SK-N-SH (cell line): ENCODE data around the gene IQSEC1. TPM values are rescaled to one million over a fixed set of nuclear protein-coding genes. Genes with fewer than 3 reads are reported as not detected.
A peak's percentile ranks its signal among the peaks of the same experiment; 100 is the strongest.

Source experiments
- CTCF ChIA-PET: fragments of 300-600, 350-600 bp; formaldehyde crosslinking; extraction: SDS; loops from one replicate; lab custom pipeline; 2021; lab: Yijun Ruan, JAX
- POLR2A ChIA-PET: fragments of 350-600 bp; sonication (Branson Sonifier 250); formaldehyde crosslinking; extraction: SDS; loops from one replicate; lab custom pipeline; 2020; ENCODE audit warnings: antibody characterized with exemption, inconsistent platforms; lab: Yijun Ruan, JAX
- DNase-seq: peaks from one replicate; pipeline ENCODE4 v3.0.0; 2012
- H2AFZ ChIP-seq: fragments of 200-600 bp; sonication (generic); 2 replicates; pipeline ENCODE4 v1.8.1; 2016; ENCODE audit warnings: antibody characterized with exemption, mild to moderate bottlenecking, low read depth
- H3F3A ChIP-seq: fragments of 200-600 bp; sonication (generic); replicated peaks from 2 replicates; pipeline ENCODE3; 2016; ENCODE audit warnings: antibody characterized with exemption, mild to moderate bottlenecking; ENCODE audit not compliant: insufficient read depth
- H3K27ac ChIP-seq, 2 experiments: fragments of 200-500 bp in 1 of 2; fragments of 200-600 bp in 1 of 2; sonication (Bioruptor generic) in 1 of 2; sonication (generic), shearing (Covaris generic) in 1 of 2; 2 replicates each; pipeline versions ENCODE4 v1.5.1 to v1.6.1; 2014 to 2016; ENCODE audit warnings: low read depth in 2 of 2, inconsistent platforms in 1 of 2, low read length in 1 of 2, mild to moderate bottlenecking in 1 of 2, mixed read lengths in 1 of 2
- H3K27me3 ChIP-seq: fragments of 200-600 bp; sonication (generic), shearing (Covaris generic); 2 replicates; pipeline ENCODE4 v1.6.1; 2016; ENCODE audit warnings: mixed run types; ENCODE audit not compliant: insufficient read depth
- H3K36me3 ChIP-seq, 2 experiments: fragments of 200-500 bp in 1 of 2; fragments of 200-600 bp in 1 of 2; sonication (Bioruptor generic) in 1 of 2; sonication (generic) in 1 of 2; replicated peaks in 1 of 2; 2 replicates each; pipeline versions ENCODE3 to v1.5.1; 2014 to 2016; ENCODE audit warnings: low read length in 1 of 2, mild to moderate bottlenecking in 1 of 2; ENCODE audit not compliant: insufficient read depth in 2 of 2, control insufficient read depth in 1 of 2
- H3K4me1 ChIP-seq, 2 experiments: fragments of 200-500 bp in 1 of 2; fragments of 200-600 bp in 1 of 2; sonication (Bioruptor generic) in 1 of 2; sonication (generic), shearing (Covaris generic) in 1 of 2; 2 replicates each; pipeline versions ENCODE4 v1.5.1 to v1.6.1; 2014 to 2016; ENCODE audit warnings: low read depth in 1 of 2, low read length in 1 of 2, mixed run types in 1 of 2; ENCODE audit not compliant: insufficient read depth in 2 of 2, control insufficient read depth in 1 of 2
- H3K4me2 ChIP-seq: fragments of 200-600 bp; sonication (generic), shearing (Covaris generic); 2 replicates; pipeline ENCODE4 v1.6.1; 2017; ENCODE audit warnings: mixed run types
- H3K4me3 ChIP-seq, 2 experiments: fragments of 200-500 bp in 1 of 2; fragments of 200-600 bp in 1 of 2; sonication (Bioruptor generic) in 1 of 2; sonication (generic), shearing (Covaris generic) in 1 of 2; 2 replicates each; pipeline versions ENCODE4 v1.5.1 to v1.8.1; 2014 to 2016; ENCODE audit warnings: low read depth in 2 of 2, inconsistent platforms in 1 of 2, low read length in 1 of 2, mild to moderate bottlenecking in 1 of 2, mixed read lengths in 1 of 2, moderate library complexity in 1 of 2
- H3K79me2 ChIP-seq: fragments of 200-600 bp; sonication (generic); 2 replicates; pipeline ENCODE4 v1.8.1; 2017; ENCODE audit warnings: mild to moderate bottlenecking; ENCODE audit not compliant: insufficient read depth
- H3K9ac ChIP-seq: fragments of 200-600 bp; sonication (generic); 2 replicates; pipeline ENCODE4 v1.6.1; 2017; ENCODE audit warnings: mixed run types
- H3K9me2 ChIP-seq: fragments of 200-600 bp; sonication (generic); 2 replicates; pipeline ENCODE4 v1.6.1; 2017; ENCODE audit warnings: mixed run types
- H3K9me3 ChIP-seq: fragments of 200-600 bp; sonication (generic); 2 replicates; pipeline ENCODE4 v1.6.1; 2017; ENCODE audit warnings: mixed run types, mild to moderate bottlenecking, moderate library complexity
- H4K20me1 ChIP-seq: fragments of 200-600 bp; sonication (generic); 2 replicates; pipeline ENCODE4 v1.6.1; 2017; ENCODE audit warnings: mild to moderate bottlenecking, mixed run types; ENCODE audit not compliant: insufficient read depth
- CHD2 ChIP-seq: fragments of 150-350 bp; IDR thresholded peaks from 2 replicates; pipeline ENCODE4 v1.6.1; 2018; ENCODE audit warnings: low read length; ENCODE audit not compliant: partially characterized antibody
- GATA2 ChIP-seq: sonication (generic); formaldehyde crosslinking; IDR thresholded peaks from 2 replicates; pipeline ENCODE4 v1.5.0; 2020; ENCODE audit warnings: mild to moderate bottlenecking, missing genetic modification reagents
- NFIC ChIP-seq: IDR thresholded peaks from 2 replicates; pipeline ENCODE4 v1.4.0; 2012; ENCODE audit warnings: borderline replicate concordance
- NRF1 ChIP-seq: IDR thresholded peaks from 2 replicates; pipeline ENCODE4 v1.6.1; 2012; ENCODE audit warnings: low read depth, mild to moderate bottlenecking, low read length
- POLR2AphosphoS5 ChIP-seq: IDR thresholded peaks from 2 replicates; pipeline ENCODE4 v1.6.1; 2012; ENCODE audit warnings: low read depth, low read length
- RAD21 ChIP-seq: IDR thresholded peaks from 2 replicates; pipeline ENCODE4 v1.6.1; 2012; ENCODE audit warnings: mild to moderate bottlenecking, low read length
- YY1 ChIP-seq: IDR thresholded peaks from 2 replicates; pipeline ENCODE4 v1.4.0; 2012; ENCODE audit warnings: low read depth, mild to moderate bottlenecking
- WGBS: methylation state at CpG from one replicate; pipeline ENCODE4 v1.1.6; 2017; ENCODE audit warnings: low lambda C conversion rate; 5-methylcytosine and 5-hydroxymethylcytosine counted together
- polyA plus RNA-seq, 3 experiments: library from polyadenylated mRNA; depleted of rRNA; stranded (reverse); fragments of >200 nt; gene quantifications; 2 replicates each; pipeline ENCODE4 v1.2.3, GENCODE V29; 2012
- TF ChIP-seq, protein P1 (sequence below): fragments of 150-350 bp; IDR thresholded peaks from 2 replicates; pipeline ENCODE4 v1.6.1; 2016; ENCODE audit warnings: mild to moderate bottlenecking, low read depth, low read length
- TF ChIP-seq, protein P2 (sequence below): fragments of 150-350 bp; IDR thresholded peaks from 2 replicates; pipeline ENCODE4 v1.6.1; 2017; ENCODE audit warnings: antibody characterized with exemption, low read length, low read depth, borderline replicate concordance
- TF ChIP-seq, protein P3 (sequence below): IDR thresholded peaks from 2 replicates; pipeline ENCODE4; 2012

The IQSEC1 gene
- polyA plus RNA-seq, 1 of the 3 experiments (the other 2 are of a cell fraction): 6.2 TPM

DNA sequence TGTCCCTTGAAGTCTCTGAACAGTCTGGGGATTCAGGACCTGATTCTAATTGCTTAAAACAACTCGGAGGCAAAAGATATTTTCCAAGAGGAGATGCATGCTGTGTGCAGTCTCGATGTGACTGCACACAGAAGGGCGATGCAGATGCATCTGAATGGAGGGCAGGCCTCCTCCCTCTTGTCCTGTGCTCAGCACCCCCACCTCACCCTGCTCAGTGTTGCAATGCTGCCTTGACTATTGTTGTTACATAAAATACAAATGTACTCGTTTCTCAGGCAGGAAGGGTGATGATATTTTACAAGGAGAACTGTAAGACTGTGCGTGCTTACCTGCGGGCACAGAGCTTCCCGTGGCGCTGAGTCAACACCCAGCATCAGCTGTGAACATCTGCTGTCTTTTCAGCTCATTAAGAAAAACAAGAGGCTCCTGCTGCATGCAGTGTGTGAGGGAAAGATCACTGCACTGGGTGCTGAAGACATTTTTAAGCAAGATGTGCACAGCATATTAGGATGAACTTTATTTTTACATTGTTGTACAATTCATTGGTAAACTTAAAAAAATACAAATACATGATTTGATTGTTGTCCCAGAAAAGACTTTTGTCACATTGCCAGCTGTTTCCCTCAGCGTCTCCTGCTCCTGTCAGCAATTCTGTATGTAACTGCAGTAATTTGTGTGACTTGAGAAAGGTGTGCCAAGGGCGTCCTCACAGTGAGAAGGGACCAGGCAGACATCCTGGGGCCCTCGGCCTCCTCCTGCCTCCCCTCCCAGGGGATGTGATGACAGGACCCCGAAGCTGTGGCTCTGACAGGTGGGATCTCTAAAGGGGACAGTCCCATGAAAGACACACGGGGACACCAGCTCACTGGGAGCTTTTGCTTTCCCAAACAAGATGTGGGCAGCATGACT lies 175.6 kb downstream of the IQSEC1 start:
- Histone ChIP-seq H3K9me2 (no peaks in the 10 kb centered on the region), H3K9ac (no peak overlapping the region), H3K36me3 (peaks cover 0 to 13% of the 10 kb centered on the region in 2 experiments), H3K27me3 (no peaks in the 10 kb centered on the region), H3K9me3 (no peaks in the 10 kb centered on the region), H4K20me1 (no peaks in the 10 kb centered on the region), H3F3A (no peaks in the 10 kb centered on the region), H3K4me1 (no peaks in the 10 kb centered on the region), H2AFZ (no peak overlapping the region), H3K27ac (no peak overlapping the region), H3K4me2 (no peak overlapping the region), H3K4me3 (no peak overlapping the region), H3K79me2 (no peaks in the 10 kb centered on the region)
- TF ChIP-seq, protein P1, sequence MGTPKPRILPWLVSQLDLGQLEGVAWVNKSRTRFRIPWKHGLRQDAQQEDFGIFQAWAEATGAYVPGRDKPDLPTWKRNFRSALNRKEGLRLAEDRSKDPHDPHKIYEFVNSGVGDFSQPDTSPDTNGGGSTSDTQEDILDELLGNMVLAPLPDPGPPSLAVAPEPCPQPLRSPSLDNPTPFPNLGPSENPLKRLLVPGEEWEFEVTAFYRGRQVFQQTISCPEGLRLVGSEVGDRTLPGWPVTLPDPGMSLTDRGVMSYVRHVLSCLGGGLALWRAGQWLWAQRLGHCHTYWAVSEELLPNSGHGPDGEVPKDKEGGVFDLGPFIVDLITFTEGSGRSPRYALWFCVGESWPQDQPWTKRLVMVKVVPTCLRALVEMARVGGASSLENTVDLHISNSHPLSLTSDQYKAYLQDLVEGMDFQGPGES: no peak
- TF ChIP-seq, protein P2, sequence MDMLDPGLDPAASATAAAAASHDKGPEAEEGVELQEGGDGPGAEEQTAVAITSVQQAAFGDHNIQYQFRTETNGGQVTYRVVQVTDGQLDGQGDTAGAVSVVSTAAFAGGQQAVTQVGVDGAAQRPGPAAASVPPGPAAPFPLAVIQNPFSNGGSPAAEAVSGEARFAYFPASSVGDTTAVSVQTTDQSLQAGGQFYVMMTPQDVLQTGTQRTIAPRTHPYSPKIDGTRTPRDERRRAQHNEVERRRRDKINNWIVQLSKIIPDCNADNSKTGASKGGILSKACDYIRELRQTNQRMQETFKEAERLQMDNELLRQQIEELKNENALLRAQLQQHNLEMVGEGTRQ: no peak
- TF ChIP-seq CHD2: no peak
- no peak for TF ChIP-seq GATA2 (CRISPR knock-in tag)
- TF ChIP-seq POLR2AphosphoS5: no peak
- TF ChIP-seq, protein P3, sequence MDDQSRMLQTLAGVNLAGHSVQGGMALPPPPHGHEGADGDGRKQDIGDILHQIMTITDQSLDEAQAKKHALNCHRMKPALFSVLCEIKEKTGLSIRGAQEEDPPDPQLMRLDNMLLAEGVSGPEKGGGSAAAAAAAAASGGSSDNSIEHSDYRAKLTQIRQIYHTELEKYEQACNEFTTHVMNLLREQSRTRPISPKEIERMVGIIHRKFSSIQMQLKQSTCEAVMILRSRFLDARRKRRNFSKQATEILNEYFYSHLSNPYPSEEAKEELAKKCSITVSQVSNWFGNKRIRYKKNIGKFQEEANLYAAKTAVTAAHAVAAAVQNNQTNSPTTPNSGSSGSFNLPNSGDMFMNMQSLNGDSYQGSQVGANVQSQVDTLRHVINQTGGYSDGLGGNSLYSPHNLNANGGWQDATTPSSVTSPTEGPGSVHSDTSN: no peak
- no peak for TF ChIP-seq YY1
- TF ChIP-seq NRF1: no peak
- POLR2A ChIA-PET: no interaction called here
- CTCF ChIA-PET: interaction anchor here (0.7 to 1.5 kb wide), 6 partner anchors 8 to 86 kb away, joined by 3 to 5 read pairs (median 4); partner anchors contain the start of gene RPL32
- WGBS: 82% methylated on average over 13 of the region's 13 CpGs
- DNase-seq: no peak

GRCh38 chr3:12896063-12896985 lies 176.9 kb downstream of the IQSEC1 start:
- Histone ChIP-seq H3K9me3 (no peaks in the 10 kb centered on the region), H2AFZ (no peak overlapping the region), H3K9me2 (no peaks in the 10 kb centered on the region), H3K4me2 (no peak overlapping the region), H3K4me1 (peaks cover 0 to 7% of the 10 kb centered on the region in 2 experiments; a peak in 1 of 4 replicates), H3K79me2 (no peaks in the 10 kb centered on the region), H3K4me3 (no peak overlapping the region), H3K9ac (no peak overlapping the region), H3K27ac (no peak overlapping the region), H3F3A (no peaks in the 10 kb centered on the region), H3K27me3 (no peaks in the 10 kb centered on the region), H4K20me1 (no peaks in the 10 kb centered on the region), H3K36me3 (peaks cover 0 to 10% of the 10 kb centered on the region in 2 experiments)
- POLR2A ChIA-PET: no interaction called here
- 71% methylated on average over 14 of the region's 14 CpGs for WGBS
- DNase-seq: no peak
- CTCF ChIA-PET: interaction anchor here (1.0 to 2.7 kb wide), 6 partner anchors 10 to 121 kb away, joined by 3 to 16 read pairs (median 6); partner anchors contain the start of gene RPL32
- TF ChIP-seq, protein P2: no peak
- TF ChIP-seq NFIC (no peak), RAD21 (0 out of 2 replicates have a peak, but pooled peaks have one; percentile 12)
